ENCODE measurements around the gene MEA1. TPM values are rescaled to one million over a fixed set of nuclear protein-coding genes. Genes with fewer than 3 reads are reported as not detected.

Gene MEA1
- total and polyA plus RNA-seq, 12 donors: 22.9 to 74.3 (median 28.9) TPM

GRCh38 chr6:42993445-42993844, 20.3 kb downstream of the MEA1 start:
- Histone ChIP-seq H3K27ac (no peak overlapping the region), H3K4me3 (no peak overlapping the region), H3K36me3 (peaks cover 0 to 63% (median 12%) of the 10 kb centered on the region in 9 donors), H3K27me3 (no peaks in the 10 kb centered on the region), H3K4me1 (peaks cover 0 to 9% (median 6%) of the 10 kb centered on the region in 9 donors), H3K9me3 (no peaks in the 10 kb centered on the region)
- no peak for TF ChIP-seq CTCF (IDR thresholded peaks at IDR 0.05)
- 89 to 92% methylated on average over 2 of the region's 2 CpGs for WGBS, 2 donors
- no peak for ATAC-seq
- no peak for DNase-seq
- intact Hi-C loops (cut with DNase I): no loop called here

GRCh38 chr6:42989923-42990322, 23.8 kb downstream of the MEA1 start:
- no peaks in the 10 kb centered on the region for H3K9me3 ChIP-seq
- WGBS, 2 donors: 91 to 94% methylated on average over 5 of the region's 5 CpGs
- intact Hi-C loops (cut with DNase I): no loop called here
- peaks cover 0 to 68% (median 12%) of the 10 kb centered on the region in 9 donors for H3K36me3 ChIP-seq
- DNase-seq (no peak), ATAC-seq (no peak)
- no peak overlapping the region for H3K4me3 ChIP-seq
- no peak for TF ChIP-seq CTCF (IDR thresholded peaks at IDR 0.05)
- peaks cover 7 to 44% (median 39%) of the 10 kb centered on the region in 9 donors for H3K4me1 ChIP-seq
- no peaks in the 10 kb centered on the region for H3K27me3 ChIP-seq
- no peak overlapping the region for H3K27ac ChIP-seq

GRCh38 chr6:42988486-42989020, 25.2 kb downstream of the MEA1 start:
- Histone ChIP-seq H3K27ac (no peak overlapping the region), H3K4me1 (peaks cover 11 to 49% (median 42%) of the 10 kb centered on the region in 9 donors), H3K4me3 (no peak overlapping the region), H3K36me3 (peaks cover 0 to 58% (median 12%) of the 10 kb centered on the region in 9 donors), H3K9me3 (no peaks in the 10 kb centered on the region), H3K27me3 (no peaks in the 10 kb centered on the region)
- DNase-seq (no peak), ATAC-seq (no peak)
- TF ChIP-seq CTCF (IDR thresholded peaks at IDR 0.05): no peak
- WGBS, 2 donors: 10 to 18% methylated on average over 1 of the region's 1 CpG
- intact Hi-C loops (cut with DNase I): no loop called here

- Histone ChIP-seq H3K9me3 (no peaks in the 10 kb centered on the region), H3K27me3 (no peaks in the 10 kb centered on the region), H3K4me1 (peaks cover 11 to 50% (median 44%) of the 10 kb centered on the region in 9 donors), H3K4me3 (no peak overlapping the region), H3K27ac (no peak overlapping the region), H3K36me3 (peaks cover 0 to 53% (median 12%) of the 10 kb centered on the region in 9 donors)
- DNase-seq (no peak), ATAC-seq (no peak)
- intact Hi-C loops (cut with DNase I): no loop called here
- 64 to 78% methylated on average over 5 of the region's 5 CpGs for WGBS, 2 donors
- no peak for TF ChIP-seq CTCF (IDR thresholded peaks at IDR 0.05)
Measured at GRCh38 chr6:42987533-42988451, 26.0 kb downstream of the MEA1 start.

Measured in heart right ventricle (tissue), 16 donors.